ENCODE data around the gene MEIKIN. TPM values are rescaled to one million over a fixed set of nuclear protein-coding genes. Genes with fewer than 3 reads are reported as not detected.

MEIKIN gene
- total and polyA plus RNA-seq, 12 donors = 0.09 TPM; not detected in 11

DNA sequence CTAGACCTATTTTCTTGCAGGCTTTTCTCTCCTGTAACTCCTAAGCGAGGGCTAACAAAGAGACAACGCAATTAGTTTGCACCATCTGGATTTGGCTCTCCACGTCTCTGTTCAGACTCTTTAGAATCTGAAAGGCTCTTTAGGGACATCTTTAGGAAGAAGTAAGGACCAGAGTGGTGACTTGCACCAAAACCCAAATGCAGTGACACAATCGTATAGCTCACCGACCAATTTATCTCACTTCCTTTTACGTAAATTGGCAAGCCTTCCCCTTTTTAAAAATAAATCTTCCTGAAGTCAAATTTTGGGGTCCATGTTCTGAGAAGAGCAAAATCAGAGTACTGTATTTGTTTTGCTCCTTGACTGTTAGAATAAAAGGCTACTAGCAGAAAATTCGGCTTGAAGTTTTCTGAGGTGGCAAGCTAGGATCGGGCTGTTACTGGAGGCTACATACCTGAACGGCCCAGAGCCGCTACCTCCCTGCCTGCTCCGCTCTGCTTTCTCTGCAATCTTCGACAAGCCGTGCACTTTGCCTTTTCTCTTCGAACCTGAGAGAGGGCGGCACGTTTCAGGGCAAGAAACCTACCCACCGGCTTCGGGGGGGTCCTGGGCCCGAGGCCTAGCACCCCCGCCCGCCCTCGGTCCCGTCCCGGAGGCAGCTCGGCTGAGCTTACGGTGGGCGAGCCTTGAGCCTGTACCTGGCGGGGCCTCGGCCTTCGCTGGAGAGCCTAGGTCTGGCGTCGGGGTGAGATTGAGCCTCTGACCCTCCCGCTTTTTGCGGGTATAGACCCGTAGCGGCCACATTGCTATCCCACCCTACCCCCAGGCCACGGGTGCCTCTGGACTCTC lies 537 bp downstream of the MEIKIN start:
- TF ChIP-seq, protein P1, sequence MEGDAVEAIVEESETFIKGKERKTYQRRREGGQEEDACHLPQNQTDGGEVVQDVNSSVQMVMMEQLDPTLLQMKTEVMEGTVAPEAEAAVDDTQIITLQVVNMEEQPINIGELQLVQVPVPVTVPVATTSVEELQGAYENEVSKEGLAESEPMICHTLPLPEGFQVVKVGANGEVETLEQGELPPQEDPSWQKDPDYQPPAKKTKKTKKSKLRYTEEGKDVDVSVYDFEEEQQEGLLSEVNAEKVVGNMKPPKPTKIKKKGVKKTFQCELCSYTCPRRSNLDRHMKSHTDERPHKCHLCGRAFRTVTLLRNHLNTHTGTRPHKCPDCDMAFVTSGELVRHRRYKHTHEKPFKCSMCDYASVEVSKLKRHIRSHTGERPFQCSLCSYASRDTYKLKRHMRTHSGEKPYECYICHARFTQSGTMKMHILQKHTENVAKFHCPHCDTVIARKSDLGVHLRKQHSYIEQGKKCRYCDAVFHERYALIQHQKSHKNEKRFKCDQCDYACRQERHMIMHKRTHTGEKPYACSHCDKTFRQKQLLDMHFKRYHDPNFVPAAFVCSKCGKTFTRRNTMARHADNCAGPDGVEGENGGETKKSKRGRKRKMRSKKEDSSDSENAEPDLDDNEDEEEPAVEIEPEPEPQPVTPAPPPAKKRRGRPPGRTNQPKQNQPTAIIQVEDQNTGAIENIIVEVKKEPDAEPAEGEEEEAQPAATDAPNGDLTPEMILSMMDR (IDR thresholded peaks at IDR 0.05) = no peak
- peak overlapping the region in 1 of 10 donors; percentile 57 for H3K27ac ChIP-seq

DNA sequence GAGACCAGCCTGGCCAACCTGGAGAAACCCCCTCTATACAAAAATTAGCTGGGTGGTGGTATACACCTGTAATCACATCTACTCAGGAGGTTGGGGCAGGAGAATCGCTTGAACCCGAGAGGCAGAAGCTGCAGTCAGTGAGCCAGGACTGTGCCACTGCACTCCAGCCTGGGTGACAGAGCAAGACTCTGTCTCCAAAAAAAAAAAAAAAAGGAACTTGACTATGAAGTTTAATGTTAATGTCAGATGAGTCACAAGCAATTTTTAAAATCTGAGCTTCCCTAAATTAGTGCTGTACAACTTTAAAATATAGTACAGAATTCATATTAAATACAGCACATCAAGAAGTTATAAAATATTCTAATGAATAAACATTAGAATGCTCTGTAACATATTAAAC lies 1.5 kb downstream of the MEIKIN start:
- intact Hi-C loops (cut with DNase I) = no loop called here
- 83 to 96% methylated on average over 2 of the region's 2 CpGs for WGBS, 2 donors
- Histone ChIP-seq H3K27ac (peak overlapping the region in 1 of 10 donors; percentile 57), H3K36me3 (no peaks in the 10 kb centered on the region), H3K4me1 (peaks cover 0 to 10% (median 0%) of the 10 kb centered on the region in 9 donors), H3K27me3 (peaks cover 0 to 7% (median 0%) of the 10 kb centered on the region in 7 donors), H3K4me3 (no peak overlapping the region), H3K9me3 (no peaks in the 10 kb centered on the region)
- DNase-seq = no peak
- TF ChIP-seq, protein P1 (IDR thresholded peaks at IDR 0.05) = no peak
- no peak for ATAC-seq

More for the DNA sequence above, 537 bp downstream of the MEIKIN start:
- Histone ChIP-seq H3K27me3 (peaks cover 0 to 7% (median 0%) of the 10 kb centered on the region in 7 donors), H3K36me3 (no peaks in the 10 kb centered on the region), H3K4me3 (peak overlapping the region in 1 of 10 donors; percentile 4), H3K9me3 (no peaks in the 10 kb centered on the region), H3K4me1 (peaks cover 0 to 10% (median 0%) of the 10 kb centered on the region in 9 donors)
- 79% methylated on average over 37 of the region's 37 CpGs for WGBS, 2 donors
- DNase-seq (no peak), ATAC-seq (no peak)
- intact Hi-C loops (cut with DNase I) = no loop called here

GRCh38 chr5:131942016-131942415 lies 3.4 kb downstream of the MEIKIN start:
- H3K27me3 ChIP-seq = peaks cover 0 to 7% (median 0%) of the 10 kb centered on the region in 7 donors
- no peaks in the 10 kb centered on the region for H3K36me3 ChIP-seq
- no peak for DNase-seq
- H3K9me3 ChIP-seq = no peaks in the 10 kb centered on the region
- no peak for ATAC-seq
- H3K4me1 ChIP-seq = peaks cover 0 to 10% (median 0%) of the 10 kb centered on the region in 9 donors
- H3K4me3 ChIP-seq = no peak overlapping the region
- TF ChIP-seq, protein P1 (IDR thresholded peaks at IDR 0.05) = no peak
- H3K27ac ChIP-seq = no peak overlapping the region
- intact Hi-C loops (cut with DNase I) = no loop called here

GRCh38 chr5:131939690-131940345 lies 5.6 kb downstream of the MEIKIN start:
- TF ChIP-seq, protein P1 (IDR thresholded peaks at IDR 0.05) = no peak
- DNase-seq (no peak), ATAC-seq (no peak)
- 56 to 68% methylated on average over 3 of the region's 3 CpGs for WGBS, 2 donors
- intact Hi-C loops (cut with DNase I) = loop anchor here in 1 of 10 donors (10.0 kb wide), 1 partner anchor 115 kb away; no protein-coding TSS in a partner anchor
- no peaks in the 10 kb centered on the region for H3K9me3 ChIP-seq
- no peaks in the 10 kb centered on the region for H3K36me3 ChIP-seq
- H3K27ac ChIP-seq = no peak overlapping the region
- peaks cover 0 to 7% (median 0%) of the 10 kb centered on the region in 9 donors for H3K4me1 ChIP-seq
- no peaks in the 10 kb centered on the region for H3K27me3 ChIP-seq
- H3K4me3 ChIP-seq = no peak overlapping the region

Measured in heart right ventricle (tissue), 16 donors.